LNCAP (cell line): ENCODE results near the gene FKBP2.

Source experiments
- TF ChIP-seq, protein P1 (sequence below): fragments of 450-650 bp; IDR thresholded peaks from 2 replicates; pipeline ENCODE4 v1.5.1; 2017; ENCODE audit warnings: mild to moderate bottlenecking

Gene FKBP2

DNA sequence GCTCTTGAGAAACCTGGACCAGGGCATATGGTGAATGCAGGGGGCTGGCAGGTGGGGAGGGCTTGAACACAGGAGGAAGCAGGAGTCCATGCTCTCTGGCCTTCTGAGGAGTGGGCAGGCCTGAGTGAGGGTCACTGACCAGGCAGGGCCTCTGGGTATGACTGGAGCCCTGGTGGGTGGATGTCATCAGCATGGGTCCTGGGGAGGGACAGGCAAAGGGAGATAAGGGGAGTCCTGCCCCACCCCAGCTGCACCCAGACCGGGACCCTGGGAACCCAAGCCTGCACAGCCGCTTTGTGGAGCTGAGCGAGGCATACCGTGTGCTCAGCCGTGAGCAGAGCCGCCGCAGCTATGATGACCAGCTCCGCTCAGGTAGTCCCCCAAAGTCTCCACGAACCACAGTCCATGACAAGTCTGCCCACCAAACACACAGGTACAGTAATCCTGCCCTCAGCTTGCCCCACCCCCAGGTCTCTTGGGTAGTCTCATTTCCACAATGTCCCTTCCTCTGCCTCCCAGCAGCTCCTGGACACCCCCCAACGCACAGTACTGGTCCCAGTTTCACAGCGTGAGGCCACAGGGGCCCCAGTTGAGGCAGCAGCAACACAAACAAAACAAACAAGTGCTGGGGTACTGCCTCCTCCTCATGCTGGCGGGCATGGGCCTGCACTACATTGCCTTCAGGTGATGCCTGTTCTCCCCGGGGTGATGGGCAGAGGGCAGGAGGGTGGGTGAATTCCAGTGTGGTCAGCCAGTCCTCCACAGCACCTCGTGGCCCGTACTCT, 8.5 kb upstream of the FKBP2 start:
- TF ChIP-seq, protein P1, sequence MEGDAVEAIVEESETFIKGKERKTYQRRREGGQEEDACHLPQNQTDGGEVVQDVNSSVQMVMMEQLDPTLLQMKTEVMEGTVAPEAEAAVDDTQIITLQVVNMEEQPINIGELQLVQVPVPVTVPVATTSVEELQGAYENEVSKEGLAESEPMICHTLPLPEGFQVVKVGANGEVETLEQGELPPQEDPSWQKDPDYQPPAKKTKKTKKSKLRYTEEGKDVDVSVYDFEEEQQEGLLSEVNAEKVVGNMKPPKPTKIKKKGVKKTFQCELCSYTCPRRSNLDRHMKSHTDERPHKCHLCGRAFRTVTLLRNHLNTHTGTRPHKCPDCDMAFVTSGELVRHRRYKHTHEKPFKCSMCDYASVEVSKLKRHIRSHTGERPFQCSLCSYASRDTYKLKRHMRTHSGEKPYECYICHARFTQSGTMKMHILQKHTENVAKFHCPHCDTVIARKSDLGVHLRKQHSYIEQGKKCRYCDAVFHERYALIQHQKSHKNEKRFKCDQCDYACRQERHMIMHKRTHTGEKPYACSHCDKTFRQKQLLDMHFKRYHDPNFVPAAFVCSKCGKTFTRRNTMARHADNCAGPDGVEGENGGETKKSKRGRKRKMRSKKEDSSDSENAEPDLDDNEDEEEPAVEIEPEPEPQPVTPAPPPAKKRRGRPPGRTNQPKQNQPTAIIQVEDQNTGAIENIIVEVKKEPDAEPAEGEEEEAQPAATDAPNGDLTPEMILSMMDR, result no peak

DNA sequence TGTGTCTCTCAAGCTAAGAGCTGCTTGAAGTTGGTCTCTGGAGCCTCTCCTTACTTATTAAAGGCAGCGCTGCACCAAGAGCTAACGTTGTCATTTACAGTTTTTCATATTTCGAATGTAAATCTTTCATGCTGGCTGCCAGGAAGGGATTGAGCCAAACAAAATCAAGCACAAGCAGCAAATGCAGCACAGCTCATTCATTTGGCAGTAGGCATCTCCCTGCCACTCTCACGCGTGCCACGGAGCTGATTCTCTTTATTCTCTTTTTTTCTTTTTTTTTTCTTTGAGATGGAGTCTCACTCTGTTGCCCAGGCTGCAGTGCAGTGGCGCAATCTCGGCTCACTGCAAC, 8.0 kb upstream of the FKBP2 start:
- TF ChIP-seq, protein P1, result no peak

- TF ChIP-seq, protein P1, result no peak
Observed at GRCh38 chr11:64233913-64234586, 6.8 kb upstream of the FKBP2 start, which contains the start of gene VEGFB. Gene VEGFB (plus strand): TSS chr11:64234584. CDS start chr11:64234834, 250 bp downstream.

GRCh38 chr11:64234647-64235379, 6.1 kb upstream of the FKBP2 start:
- TF ChIP-seq, protein P1, result no peak

DNA sequence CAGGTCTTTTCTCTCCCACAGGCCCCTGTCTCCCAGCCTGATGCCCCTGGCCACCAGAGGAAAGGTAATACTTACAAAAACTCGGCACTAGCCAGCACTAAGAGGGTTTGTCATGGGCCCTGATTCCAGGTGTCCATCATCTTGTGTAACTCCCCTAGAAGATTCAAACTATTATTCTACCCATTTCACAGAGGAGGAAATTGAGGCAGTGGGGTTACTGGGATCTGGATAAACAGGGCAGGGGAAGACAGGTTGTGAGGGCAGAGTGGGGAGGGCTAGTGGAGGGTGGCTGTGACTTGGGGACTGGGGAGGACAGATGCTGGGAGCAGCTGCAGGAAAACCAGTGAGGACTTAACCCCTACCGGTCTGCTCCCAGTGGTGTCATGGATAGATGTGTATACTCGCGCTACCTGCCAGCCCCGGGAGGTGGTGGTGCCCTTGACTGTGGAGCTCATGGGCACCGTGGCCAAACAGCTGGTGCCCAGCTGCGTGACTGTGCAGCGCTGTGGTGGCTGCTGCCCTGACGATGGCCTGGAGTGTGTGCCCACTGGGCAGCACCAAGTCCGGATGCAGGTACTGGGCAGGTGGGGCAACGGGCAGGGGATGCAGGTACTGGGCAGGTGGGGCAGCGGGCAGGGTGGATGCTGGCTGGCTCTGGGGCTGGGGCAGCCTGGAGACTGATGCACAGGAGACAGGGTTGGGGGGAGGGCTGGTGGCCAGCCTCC, 5.3 kb upstream of the FKBP2 start:
- TF ChIP-seq, protein P1, result no peak

GRCh38 chr11:64237484-64237951, 3.4 kb upstream of the FKBP2 start:
- TF ChIP-seq, protein P1, result no peak

- TF ChIP-seq, protein P1, result no peak
Observed at GRCh38 chr11:64238076-64238475, 2.8 kb upstream of the FKBP2 start.
